ENCODE measurements around the gene CCDC158.
"Not testable (repeated sequence)": the region's sequence is repeated elsewhere in the genome, so short reads cannot be mapped to it uniquely, and the experiment has no call there.

The CCDC158 gene

DNA sequence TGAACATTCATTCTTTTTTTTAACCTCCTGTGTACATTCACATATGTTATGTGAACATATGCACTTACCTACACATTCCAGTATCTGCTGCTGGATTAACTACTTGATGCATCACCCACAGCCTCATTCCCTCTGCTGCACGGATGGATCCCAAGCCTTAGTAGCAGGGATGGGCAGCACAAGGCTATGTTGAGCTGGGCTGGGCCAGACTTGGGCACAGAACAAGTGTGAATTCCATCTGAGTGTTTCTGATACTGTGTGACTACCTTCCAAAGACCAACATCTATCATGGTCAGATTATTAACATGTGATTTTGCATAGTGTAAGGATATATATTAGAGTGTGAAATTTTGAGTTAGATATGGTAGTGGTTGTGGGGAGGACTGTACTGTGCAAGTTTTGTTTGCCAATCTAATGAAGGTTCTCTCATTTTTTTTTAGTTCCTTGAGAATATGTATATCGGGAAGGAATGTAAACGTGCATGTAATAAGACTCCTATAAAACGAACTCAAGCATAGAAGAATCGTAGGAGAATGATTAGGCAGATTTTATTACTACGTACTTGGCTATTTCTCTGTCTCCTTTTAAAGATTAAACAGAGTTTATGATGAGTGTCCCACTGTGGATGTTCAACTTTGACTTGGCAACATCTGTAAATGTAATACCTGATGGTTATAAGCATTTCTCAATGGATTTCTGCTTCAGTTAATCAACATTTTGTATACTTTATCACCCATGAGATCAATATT is 137.8 kb downstream of the CCDC158 start:
- H3K4me3 ChIP-seq (ENCODE audit: low read length): no peak overlapping the region
- TF ChIP-seq, protein P1, sequence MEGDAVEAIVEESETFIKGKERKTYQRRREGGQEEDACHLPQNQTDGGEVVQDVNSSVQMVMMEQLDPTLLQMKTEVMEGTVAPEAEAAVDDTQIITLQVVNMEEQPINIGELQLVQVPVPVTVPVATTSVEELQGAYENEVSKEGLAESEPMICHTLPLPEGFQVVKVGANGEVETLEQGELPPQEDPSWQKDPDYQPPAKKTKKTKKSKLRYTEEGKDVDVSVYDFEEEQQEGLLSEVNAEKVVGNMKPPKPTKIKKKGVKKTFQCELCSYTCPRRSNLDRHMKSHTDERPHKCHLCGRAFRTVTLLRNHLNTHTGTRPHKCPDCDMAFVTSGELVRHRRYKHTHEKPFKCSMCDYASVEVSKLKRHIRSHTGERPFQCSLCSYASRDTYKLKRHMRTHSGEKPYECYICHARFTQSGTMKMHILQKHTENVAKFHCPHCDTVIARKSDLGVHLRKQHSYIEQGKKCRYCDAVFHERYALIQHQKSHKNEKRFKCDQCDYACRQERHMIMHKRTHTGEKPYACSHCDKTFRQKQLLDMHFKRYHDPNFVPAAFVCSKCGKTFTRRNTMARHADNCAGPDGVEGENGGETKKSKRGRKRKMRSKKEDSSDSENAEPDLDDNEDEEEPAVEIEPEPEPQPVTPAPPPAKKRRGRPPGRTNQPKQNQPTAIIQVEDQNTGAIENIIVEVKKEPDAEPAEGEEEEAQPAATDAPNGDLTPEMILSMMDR (conservative IDR thresholded peaks at IDR 0.05; ENCODE audit: low read depth, low read length): no peak

GRCh38 chr4:76281594-76281993 is 139.3 kb downstream of the CCDC158 start:
- DNase-seq (ENCODE audit: low read depth); H3K4me3 ChIP-seq (ENCODE audit: low read length): not testable (repeated sequence)

More for the DNA sequence above, 137.8 kb downstream of the CCDC158 start:
- DNase-seq (ENCODE audit: low read depth): no peak

DNA sequence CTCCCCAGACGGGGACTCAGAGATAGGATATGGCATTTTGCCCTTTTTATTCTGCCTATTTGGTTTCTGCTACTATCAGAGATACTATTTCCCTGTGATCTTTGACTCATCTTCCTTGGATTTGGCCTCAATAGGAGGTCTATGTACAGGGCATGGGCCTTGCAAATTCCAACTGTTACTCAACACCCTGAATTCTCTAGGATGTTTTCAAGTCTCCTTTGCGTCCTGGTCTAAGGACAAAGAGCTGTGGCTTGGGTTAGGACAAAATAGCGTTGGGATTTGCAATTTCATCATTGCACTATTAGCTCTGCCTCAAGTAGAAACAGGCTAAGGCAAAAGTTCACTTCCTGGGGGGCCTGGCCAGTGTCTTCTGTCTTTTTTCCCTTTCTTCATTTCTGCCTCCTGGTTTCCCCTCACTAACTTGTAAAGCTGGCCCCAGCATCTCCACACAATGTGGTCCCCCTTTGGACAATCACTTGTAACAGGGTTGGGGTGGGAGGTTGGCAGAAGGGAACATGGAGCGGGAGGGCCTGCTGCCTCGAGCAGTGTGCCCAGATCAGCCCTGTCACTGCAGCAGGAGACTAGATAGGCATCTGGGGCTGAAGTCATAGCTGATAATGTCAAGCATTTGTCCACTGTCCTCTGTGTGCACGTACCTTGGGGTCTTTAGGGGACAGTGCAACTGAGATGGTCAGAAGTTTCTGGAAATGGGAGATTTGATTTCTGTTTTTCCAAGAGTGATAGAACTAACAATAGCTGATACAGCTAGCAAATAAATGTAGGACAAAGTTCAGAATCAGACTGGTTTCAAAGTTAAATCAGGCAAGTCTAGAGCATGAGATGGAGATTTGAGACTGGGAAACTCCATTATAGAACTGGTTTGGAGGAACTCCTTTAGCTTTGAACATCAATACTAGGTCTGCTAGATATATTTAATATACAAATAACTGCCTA is 140.2 kb downstream of the CCDC158 start:
- no peak overlapping the region for H3K4me3 ChIP-seq (ENCODE audit: low read length)
- TF ChIP-seq, protein P1 (conservative IDR thresholded peaks at IDR 0.05; ENCODE audit: low read depth, low read length): no peak
- DNase-seq (ENCODE audit: low read depth): no peak

DNA sequence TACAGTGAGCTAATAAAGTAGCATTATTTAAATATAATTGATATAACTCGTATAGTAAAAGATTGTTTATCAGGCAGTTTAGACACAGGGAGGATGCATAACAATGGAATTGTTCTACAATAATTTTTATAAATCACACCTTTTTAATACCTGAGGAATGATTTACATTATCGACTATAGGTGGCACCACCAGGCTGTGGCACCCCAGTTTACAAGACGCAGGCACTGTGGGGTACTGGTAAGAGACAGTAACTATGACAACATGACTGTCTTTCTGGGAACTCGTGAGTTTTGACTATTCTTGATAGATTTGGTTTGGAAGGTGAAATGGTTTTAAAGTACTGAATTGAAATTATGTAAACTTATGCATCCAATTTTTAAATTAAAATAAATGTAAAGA is 141.5 kb downstream of the CCDC158 start:
- H3K4me3 ChIP-seq (ENCODE audit: low read length): no peak overlapping the region
- TF ChIP-seq, protein P1 (conservative IDR thresholded peaks at IDR 0.05; ENCODE audit: low read depth, low read length): no peak
- DNase-seq (ENCODE audit: low read depth): no peak

DNA sequence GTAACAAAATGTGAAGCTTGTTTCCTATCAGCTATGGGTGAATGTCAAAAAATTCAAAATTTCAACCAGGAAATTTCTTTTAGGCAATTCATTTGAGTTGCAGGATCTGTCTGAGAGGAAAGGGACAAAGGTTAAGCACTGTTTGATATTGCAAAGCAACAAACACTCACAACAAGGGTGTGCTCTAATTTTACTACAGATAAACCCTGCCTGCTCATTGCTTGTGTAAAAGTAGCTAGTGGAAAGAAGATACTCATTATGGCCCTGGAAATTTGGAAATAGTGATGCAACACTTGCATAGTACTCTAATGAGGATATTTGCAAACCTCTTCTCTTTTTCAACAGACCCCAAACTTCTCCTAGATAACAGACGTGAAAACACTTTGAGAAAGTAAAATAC is 142.4 kb downstream of the CCDC158 start:
- H3K4me3 ChIP-seq (ENCODE audit: low read length): no peak overlapping the region
- DNase-seq (ENCODE audit: low read depth): no peak
- TF ChIP-seq, protein P1 (conservative IDR thresholded peaks at IDR 0.05; ENCODE audit: low read depth, low read length): no peak

GRCh38 chr4:76277667-76278066 is 143.3 kb downstream of the CCDC158 start:
- H3K4me3 ChIP-seq (ENCODE audit: low read length): no peak overlapping the region
- TF ChIP-seq, protein P1 (conservative IDR thresholded peaks at IDR 0.05; ENCODE audit: low read depth, low read length): no peak
- DNase-seq (ENCODE audit: low read depth): no peak

DNA sequence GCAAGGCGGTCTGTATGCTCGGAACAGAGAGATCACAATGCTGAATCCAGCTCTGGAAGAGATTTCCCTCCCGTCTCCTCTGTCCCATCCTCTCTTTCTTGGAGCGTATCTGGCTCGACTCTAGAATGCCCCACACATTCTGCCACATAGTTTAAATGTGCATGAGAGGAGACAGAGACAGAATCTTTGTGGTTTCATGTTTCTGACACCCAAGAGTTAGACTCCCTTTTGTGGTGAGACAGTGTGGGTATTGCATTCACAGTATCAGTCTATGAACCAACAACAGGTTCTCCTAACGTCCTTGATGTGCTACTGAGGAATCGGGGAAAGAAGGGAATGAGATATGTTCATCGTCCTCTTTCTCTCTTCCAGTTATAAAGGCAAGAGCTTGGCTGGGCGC is 144.1 kb downstream of the CCDC158 start:
- no peak overlapping the region for H3K4me3 ChIP-seq (ENCODE audit: low read length)
- TF ChIP-seq, protein P1 (conservative IDR thresholded peaks at IDR 0.05; ENCODE audit: low read depth, low read length): no peak
- DNase-seq (ENCODE audit: low read depth): no peak

Measured in retinal pigment epithelial cell (primary cell).